ENCODE measurements around the gene PLA2G6. TPM values are rescaled to one million over a fixed set of nuclear protein-coding genes. Genes with fewer than 3 reads are reported as not detected.
A peak's percentile ranks its signal among the peaks of the same experiment; 100 is the strongest.

The PLA2G6 gene
- total and polyA plus RNA-seq, 12 donors, result 6.0 to 35.1 (median 13.5) TPM

- intact Hi-C loops (cut with DNase I), result loop anchor here in 3 of 10 donors (10.0 kb wide), 1 partner anchor 53 kb away; the partner anchor contains the start of gene BAIAP2L2 (in 3 of the 3)
- H3K27ac ChIP-seq, result peak overlapping the region in 8 of 10 donors; percentile 40 to 78 (median 62)
- WGBS, 2 donors, result 27 to 41% methylated on average over 7 of the region's 7 CpGs
These were observed 13.6 kb downstream of the PLA2G6 start for GRCh38 chr22:38167988-38168407.

GRCh38 chr22:38165922-38166593 lies 15.6 kb downstream of the PLA2G6 start:
- no peak for TF ChIP-seq CTCF (IDR thresholded peaks at IDR 0.05)
- Histone ChIP-seq H3K27ac (no peak overlapping the region), H3K36me3 (peaks cover 0 to 17% (median 0%) of the 10 kb centered on the region in 9 donors), H3K4me1 (peaks cover 0 to 54% (median 24%) of the 10 kb centered on the region in 9 donors), H3K4me3 (no peak overlapping the region), H3K27me3 (no peaks in the 10 kb centered on the region), H3K9me3 (no peaks in the 10 kb centered on the region)
- intact Hi-C loops (cut with DNase I), result loop anchor here in 3 of 10 donors (10.0 kb wide), 1 partner anchor 51 kb away; the partner anchor contains the start of gene BAIAP2L2 (in 3 of the 3)
- WGBS, 2 donors, result 90 to 96% methylated on average over 13 of the region's 13 CpGs
- no peak for DNase-seq
- no peak for ATAC-seq

More at GRCh38 chr22:38167988-38168407, 13.6 kb downstream of the PLA2G6 start:
- peaks cover 8 to 66% (median 36%) of the 10 kb centered on the region in 9 donors for H3K4me1 ChIP-seq
- no peak overlapping the region for H3K4me3 ChIP-seq
- no peak for TF ChIP-seq CTCF (IDR thresholded peaks at IDR 0.05)
- DNase-seq, result peak; percentile 66 to 75
- peaks cover 0 to 17% (median 0%) of the 10 kb centered on the region in 9 donors for H3K36me3 ChIP-seq
- no peaks in the 10 kb centered on the region for H3K9me3 ChIP-seq
- no peaks in the 10 kb centered on the region for H3K27me3 ChIP-seq
- peak; percentile 41 to 84 (median 71) for ATAC-seq

- Histone ChIP-seq H3K4me3 (no peak overlapping the region), H3K9me3 (no peaks in the 10 kb centered on the region), H3K27me3 (no peaks in the 10 kb centered on the region), H3K4me1 (peaks cover 0 to 52% (median 24%) of the 10 kb centered on the region in 9 donors), H3K27ac (no peak overlapping the region), H3K36me3 (peaks cover 0 to 17% (median 0%) of the 10 kb centered on the region in 9 donors)
- intact Hi-C loops (cut with DNase I), result loop anchor here in 4 of 10 donors (5.0 to 10.0 kb wide), 2 partner anchors 50 to 52 kb away; partner anchors contain the start of gene BAIAP2L2 (in 4 of the 4)
- no peak for TF ChIP-seq CTCF (IDR thresholded peaks at IDR 0.05)
- no peak for DNase-seq
- WGBS, 2 donors, result 80 to 88% methylated on average over 7 of the region's 7 CpGs
- ATAC-seq, result no peak
These were observed 17.1 kb downstream of the PLA2G6 start for GRCh38 chr22:38164551-38164918.

DNA sequence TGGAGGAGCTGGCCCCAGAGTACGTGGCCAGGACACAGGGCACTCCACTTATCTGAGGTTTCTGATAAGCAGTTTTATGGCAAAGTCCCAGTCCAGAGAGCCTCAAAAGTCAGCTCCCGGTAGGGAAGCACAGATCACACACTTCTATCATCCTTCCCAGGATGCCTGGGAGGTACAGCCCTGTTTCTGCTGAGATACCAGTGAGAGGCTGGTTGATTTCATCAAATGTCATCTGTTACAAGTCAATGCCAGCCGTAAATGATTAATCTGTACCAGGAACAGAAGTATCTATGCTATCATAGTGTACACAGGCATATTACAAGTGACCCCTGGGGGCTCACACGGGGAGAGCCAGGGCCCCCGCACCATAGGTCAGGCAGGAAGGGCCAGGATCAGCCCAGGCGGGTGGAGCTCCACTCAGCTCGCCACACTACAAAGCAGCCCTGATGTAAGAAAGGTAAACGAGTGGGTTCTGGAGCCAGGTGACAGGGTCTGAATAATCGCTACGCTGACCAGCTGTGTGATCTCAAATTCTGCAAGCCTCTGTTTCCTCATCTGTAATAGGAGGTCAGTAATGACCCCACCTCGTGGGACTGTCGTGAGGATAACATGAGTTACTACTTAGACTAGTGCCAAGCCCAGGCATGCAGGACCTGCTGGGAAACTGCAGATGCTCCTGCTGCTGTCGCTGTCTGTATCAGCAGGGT lies 17.6 kb downstream of the PLA2G6 start:
- no peak overlapping the region for H3K4me3 ChIP-seq
- peak overlapping the region in 3 of 10 donors; percentile 26 to 43 (median 36) for H3K27ac ChIP-seq
- no peaks in the 10 kb centered on the region for H3K9me3 ChIP-seq
- H3K27me3 ChIP-seq, result no peaks in the 10 kb centered on the region
- H3K4me1 ChIP-seq, result peaks cover 0 to 47% (median 24%) of the 10 kb centered on the region in 9 donors
- ATAC-seq (peak in 4 of 8 donors; percentile 25 to 56 (median 40)), DNase-seq (no peak)
- peaks cover 0 to 12% (median 0%) of the 10 kb centered on the region in 9 donors for H3K36me3 ChIP-seq
- TF ChIP-seq CTCF (IDR thresholded peaks at IDR 0.05), result no peak
- intact Hi-C loops (cut with DNase I), result loop anchor here in 4 of 10 donors (5.0 to 10.0 kb wide), 2 partner anchors 49 to 52 kb away; partner anchors contain the start of gene BAIAP2L2 (in 4 of the 4)
- 67 to 74% methylated on average over 13 of the region's 13 CpGs for WGBS, 2 donors
